ENCODE measurements around the gene SPPL2C. TPM values are rescaled to one million over a fixed set of nuclear protein-coding genes. Genes with fewer than 3 reads are reported as not detected.

SPPL2C gene
- total RNA-seq, result not detected

GRCh38 chr17:45844695-45845375 is at the start of gene SPPL2C:
TSS of gene SPPL2C (plus strand) at chr17:45844881. CDS start at chr17:45844907, 26 bp downstream.
- H3K27ac Mint-ChIP-seq, result no peak within 1 kb of the TSS
- POLR2A ChIA-PET, result no interaction called here
- peaks cover 6% of the 10 kb centered on the region for H3K27me3 Mint-ChIP-seq
- no peaks in the 10 kb centered on the region for H3K9me3 Mint-ChIP-seq
- DNase-seq (no peak), ATAC-seq (ENCODE audit: low read depth) (no peak)
- no peaks in the 10 kb centered on the region for H3K4me1 Mint-ChIP-seq
- no peak within 1 kb of the TSS for H3K4me3 Mint-ChIP-seq
- H3K36me3 Mint-ChIP-seq, result no peaks in the 10 kb centered on the region

- ATAC-seq (ENCODE audit: low read depth) (no peak), DNase-seq (no peak)
- Mint-ChIP-seq H3K4me1 (no peaks in the 10 kb centered on the region), H3K27ac (no peak overlapping the region), H3K27me3 (peaks cover 22% of the 10 kb centered on the region), H3K9me3 (no peaks in the 10 kb centered on the region), H3K36me3 (no peaks in the 10 kb centered on the region), H3K4me3 (no peak overlapping the region)
- POLR2A ChIA-PET, result no interaction called here
These were observed 43.9 kb upstream of the SPPL2C start for GRCh38 chr17:45800816-45801215.

- Mint-ChIP-seq H3K4me1 (no peaks in the 10 kb centered on the region), H3K9me3 (no peaks in the 10 kb centered on the region), H3K27me3 (peaks cover 21% of the 10 kb centered on the region), H3K36me3 (no peaks in the 10 kb centered on the region), H3K27ac (no peak overlapping the region), H3K4me3 (no peak overlapping the region)
- ATAC-seq (ENCODE audit: low read depth) (no peak), DNase-seq (no peak)
- POLR2A ChIA-PET, result no interaction called here
These were observed 43.3 kb upstream of the SPPL2C start for GRCh38 chr17:45801421-45801820.

- ATAC-seq (ENCODE audit: low read depth) (no peak), DNase-seq (no peak)
- H3K27me3 Mint-ChIP-seq, result peaks cover 9% of the 10 kb centered on the region
- H3K4me1 Mint-ChIP-seq, result no peaks in the 10 kb centered on the region
- POLR2A ChIA-PET, result no interaction called here
- H3K9me3 Mint-ChIP-seq, result no peaks in the 10 kb centered on the region
- H3K36me3 Mint-ChIP-seq, result no peaks in the 10 kb centered on the region
- H3K27ac Mint-ChIP-seq, result no peak overlapping the region
- no peak overlapping the region for H3K4me3 Mint-ChIP-seq
These were observed 35.8 kb upstream of the SPPL2C start for GRCh38 chr17:45808845-45809244.

GRCh38 chr17:45809499-45809898 is 35.2 kb upstream of the SPPL2C start:
- no peak for DNase-seq
- H3K27me3 Mint-ChIP-seq, result peaks cover 9% of the 10 kb centered on the region
- POLR2A ChIA-PET, result no interaction called here
- H3K9me3 Mint-ChIP-seq, result no peaks in the 10 kb centered on the region
- no peak overlapping the region for H3K27ac Mint-ChIP-seq
- no peak overlapping the region for H3K4me3 Mint-ChIP-seq
- no peak for ATAC-seq (ENCODE audit: low read depth)
- no peaks in the 10 kb centered on the region for H3K36me3 Mint-ChIP-seq
- no peaks in the 10 kb centered on the region for H3K4me1 Mint-ChIP-seq

GRCh38 chr17:45812102-45812501 is 32.6 kb upstream of the SPPL2C start:
- H3K36me3 Mint-ChIP-seq, result no peaks in the 10 kb centered on the region
- H3K4me3 Mint-ChIP-seq, result no peak overlapping the region
- peaks cover 6% of the 10 kb centered on the region for H3K27me3 Mint-ChIP-seq
- POLR2A ChIA-PET, result no interaction called here
- ATAC-seq (ENCODE audit: low read depth), result no peak
- H3K4me1 Mint-ChIP-seq, result no peaks in the 10 kb centered on the region
- DNase-seq, result no peak
- no peak overlapping the region for H3K27ac Mint-ChIP-seq
- no peaks in the 10 kb centered on the region for H3K9me3 Mint-ChIP-seq

- H3K4me3 Mint-ChIP-seq, result no peak overlapping the region
- H3K27me3 Mint-ChIP-seq, result peaks cover 6% of the 10 kb centered on the region
- no peaks in the 10 kb centered on the region for H3K4me1 Mint-ChIP-seq
- no peak for ATAC-seq (ENCODE audit: low read depth)
- H3K9me3 Mint-ChIP-seq, result no peaks in the 10 kb centered on the region
- POLR2A ChIA-PET, result no interaction called here
- H3K27ac Mint-ChIP-seq, result no peak overlapping the region
- DNase-seq, result no peak
- H3K36me3 Mint-ChIP-seq, result no peaks in the 10 kb centered on the region
These were observed 31.5 kb upstream of the SPPL2C start for GRCh38 chr17:45813048-45813725.

GRCh38 chr17:45814622-45815606 is 29.8 kb upstream of the SPPL2C start:
- no peaks in the 10 kb centered on the region for H3K9me3 Mint-ChIP-seq
- no peak for DNase-seq
- ATAC-seq (ENCODE audit: low read depth), result no peak
- no peak overlapping the region for H3K4me3 Mint-ChIP-seq
- H3K27me3 Mint-ChIP-seq, result peaks cover 2% of the 10 kb centered on the region
- POLR2A ChIA-PET, result no interaction called here
- H3K27ac Mint-ChIP-seq, result no peak overlapping the region
- H3K4me1 Mint-ChIP-seq, result no peaks in the 10 kb centered on the region
- H3K36me3 Mint-ChIP-seq, result no peaks in the 10 kb centered on the region

GRCh38 chr17:45815752-45816151 is 28.9 kb upstream of the SPPL2C start:
- Mint-ChIP-seq H3K27ac (no peak overlapping the region), H3K4me1 (no peaks in the 10 kb centered on the region), H3K36me3 (no peaks in the 10 kb centered on the region), H3K9me3 (no peaks in the 10 kb centered on the region), H3K4me3 (no peak overlapping the region), H3K27me3 (peaks cover 2% of the 10 kb centered on the region)
- POLR2A ChIA-PET, result no interaction called here
- no peak for DNase-seq
- ATAC-seq (ENCODE audit: low read depth), result no peak

GRCh38 chr17:45818041-45818440 is 26.6 kb upstream of the SPPL2C start:
- H3K27me3 Mint-ChIP-seq, result peaks cover 2% of the 10 kb centered on the region
- no peaks in the 10 kb centered on the region for H3K4me1 Mint-ChIP-seq
- POLR2A ChIA-PET, result no interaction called here
- H3K4me3 Mint-ChIP-seq, result no peak overlapping the region
- H3K36me3 Mint-ChIP-seq, result no peaks in the 10 kb centered on the region
- ATAC-seq (ENCODE audit: low read depth), result no peak
- DNase-seq, result no peak
- H3K9me3 Mint-ChIP-seq, result no peaks in the 10 kb centered on the region
- H3K27ac Mint-ChIP-seq, result no peak overlapping the region

- H3K9me3 Mint-ChIP-seq, result no peaks in the 10 kb centered on the region
- no peaks in the 10 kb centered on the region for H3K36me3 Mint-ChIP-seq
- H3K27ac Mint-ChIP-seq, result no peak overlapping the region
- DNase-seq, result no peak
- no peak for ATAC-seq (ENCODE audit: low read depth)
- H3K27me3 Mint-ChIP-seq, result no peaks in the 10 kb centered on the region
- POLR2A ChIA-PET, result no interaction called here
- no peaks in the 10 kb centered on the region for H3K4me1 Mint-ChIP-seq
- H3K4me3 Mint-ChIP-seq, result no peak overlapping the region
These were observed 26.0 kb upstream of the SPPL2C start for GRCh38 chr17:45818699-45819098.

GRCh38 chr17:45819632-45820031 is 25.0 kb upstream of the SPPL2C start:
- ATAC-seq (ENCODE audit: low read depth) (no peak), DNase-seq (no peak)
- POLR2A ChIA-PET, result no interaction called here
- H3K27me3 Mint-ChIP-seq, result no peaks in the 10 kb centered on the region
- no peak overlapping the region for H3K4me3 Mint-ChIP-seq
- no peaks in the 10 kb centered on the region for H3K36me3 Mint-ChIP-seq
- no peaks in the 10 kb centered on the region for H3K4me1 Mint-ChIP-seq
- H3K9me3 Mint-ChIP-seq, result no peaks in the 10 kb centered on the region
- no peak overlapping the region for H3K27ac Mint-ChIP-seq

- no peaks in the 10 kb centered on the region for H3K36me3 Mint-ChIP-seq
- no peaks in the 10 kb centered on the region for H3K4me1 Mint-ChIP-seq
- H3K4me3 Mint-ChIP-seq, result no peak overlapping the region
- DNase-seq (no peak), ATAC-seq (ENCODE audit: low read depth) (no peak)
- H3K27me3 Mint-ChIP-seq, result no peaks in the 10 kb centered on the region
- no peaks in the 10 kb centered on the region for H3K9me3 Mint-ChIP-seq
- POLR2A ChIA-PET, result no interaction called here
- H3K27ac Mint-ChIP-seq, result no peak overlapping the region
These were observed 24.5 kb upstream of the SPPL2C start for GRCh38 chr17:45820052-45820780.
